NCI-H2107 (cell line): Measurements from ENCODE around the gene BORCS6.
A peak's percentile ranks its signal among the peaks of the same experiment; 100 is the strongest.
"Not testable (repeated sequence)": the region's sequence is repeated elsewhere in the genome, so short reads cannot be mapped to it uniquely, and the experiment has no call there.

ENCODE experiments used
- DNase-seq: peaks from one replicate; lab custom pipeline; 2025; lab: John Stamatoyannopoulos, UW

Gene BORCS6

DNA sequence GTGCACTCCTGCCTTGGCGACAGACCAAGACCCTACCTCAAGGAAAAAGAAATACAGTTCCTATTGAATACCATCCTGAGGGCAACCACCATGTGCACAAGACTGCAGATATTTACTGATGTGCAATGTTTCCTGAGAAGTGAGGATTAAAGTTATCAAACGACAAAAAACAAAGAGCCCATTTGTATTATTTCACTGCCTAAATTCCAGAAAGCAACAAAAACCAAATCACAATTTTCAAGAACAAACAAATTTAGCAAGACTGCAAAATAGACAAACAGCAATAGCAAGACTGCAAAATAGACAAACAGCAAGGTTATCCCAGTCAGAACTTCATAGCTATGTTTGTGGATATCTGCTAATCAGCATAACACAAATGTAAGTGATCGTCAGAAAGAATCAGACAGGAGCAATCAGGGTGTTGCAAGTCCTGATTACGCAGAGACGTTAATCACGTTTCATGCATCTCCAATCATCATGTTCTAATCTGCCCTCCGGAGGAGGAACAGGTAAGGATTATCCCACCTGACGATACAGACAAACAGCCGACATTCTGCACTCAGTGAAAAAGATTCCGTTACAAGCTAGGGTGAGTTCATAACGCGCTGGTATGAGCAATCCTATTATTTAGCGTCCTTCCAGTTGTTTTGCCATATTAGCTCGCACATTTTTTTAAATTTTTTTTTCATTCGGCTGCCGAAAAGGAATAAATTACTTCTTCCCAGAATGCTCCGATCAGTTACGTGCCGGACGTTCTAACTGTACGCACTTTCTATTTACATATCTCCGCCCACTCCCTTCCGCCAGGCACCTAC, 16.7 kb downstream of the BORCS6 start:
- DNase-seq = peak; percentile 63

DNA sequence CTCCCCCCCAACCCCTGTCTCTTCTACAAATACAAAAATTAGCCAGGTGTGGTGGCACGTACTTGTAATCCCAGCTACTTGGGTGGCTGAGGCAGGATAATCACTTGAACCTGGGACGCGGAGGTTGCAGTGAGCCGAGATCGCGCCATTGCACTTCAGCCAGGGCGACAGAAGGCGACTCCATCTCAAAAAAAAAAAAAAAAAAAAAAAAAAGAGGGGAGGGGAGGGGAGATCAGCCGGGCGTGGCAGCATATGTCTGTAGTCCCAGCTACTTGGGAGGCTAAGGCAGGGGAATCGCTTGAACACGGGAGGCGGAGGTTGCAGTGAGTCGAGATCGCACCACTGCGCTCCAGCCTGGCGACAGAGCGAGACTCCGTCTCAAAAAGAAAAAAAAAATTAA, 19.8 kb downstream of the BORCS6 start:
- not testable (repeated sequence) for DNase-seq

DNA sequence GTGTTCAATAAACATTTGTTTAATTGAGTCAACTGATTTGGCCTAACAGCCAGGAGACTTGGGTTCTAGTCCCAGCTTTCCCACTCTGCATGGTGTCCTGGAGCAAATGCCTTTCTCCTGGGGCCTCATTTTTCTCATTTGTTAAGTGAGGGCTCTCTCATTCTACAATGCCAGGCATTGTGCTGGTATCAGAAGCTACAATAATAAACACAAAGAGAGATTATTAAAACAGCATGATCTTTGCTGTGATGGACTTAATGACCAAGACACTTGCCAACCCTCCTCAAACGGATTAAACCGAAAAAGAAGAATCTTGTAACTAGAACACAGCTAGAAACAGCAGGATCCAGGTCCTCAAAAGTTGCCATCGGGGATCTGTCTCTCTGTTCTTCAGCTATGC, 22.5 kb downstream of the BORCS6 start:
- no peak for DNase-seq

DNA sequence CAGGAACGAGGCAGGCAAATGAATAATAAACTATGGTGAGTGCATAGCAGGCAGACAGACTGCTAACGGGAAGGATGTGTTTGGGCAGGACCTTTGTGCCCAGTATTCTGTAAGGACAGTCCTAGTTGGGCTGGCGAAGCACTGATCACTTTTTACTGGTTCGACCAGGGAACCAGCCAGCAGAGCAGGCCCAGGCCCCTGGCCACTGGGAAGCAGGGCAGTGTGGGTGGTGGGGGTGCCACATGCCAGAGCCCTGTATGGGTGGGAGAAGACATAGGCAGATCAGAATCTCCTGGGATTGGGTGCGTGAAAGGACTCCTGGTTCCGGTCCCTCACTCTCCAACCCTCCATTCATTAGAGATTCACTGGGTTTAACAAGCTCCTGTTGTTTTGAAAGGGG, 23.2 kb downstream of the BORCS6 start:
- no peak for DNase-seq

DNA sequence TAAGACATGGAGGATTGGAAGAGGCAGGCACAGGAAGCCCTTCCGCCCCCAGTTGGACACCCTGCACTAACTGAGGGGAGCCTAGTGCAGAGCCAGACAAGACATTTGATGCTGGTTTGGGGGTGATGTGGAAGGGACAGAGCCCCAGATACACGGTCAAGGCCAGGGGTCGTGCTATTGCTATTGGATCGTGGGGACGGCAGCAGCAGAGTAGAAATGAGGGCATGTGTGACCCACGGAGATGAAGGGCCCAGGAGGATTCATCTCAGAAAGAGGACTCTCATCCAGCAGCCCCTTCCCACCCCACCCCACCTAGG, 25.2 kb downstream of the BORCS6 start:
- DNase-seq = no peak

DNA sequence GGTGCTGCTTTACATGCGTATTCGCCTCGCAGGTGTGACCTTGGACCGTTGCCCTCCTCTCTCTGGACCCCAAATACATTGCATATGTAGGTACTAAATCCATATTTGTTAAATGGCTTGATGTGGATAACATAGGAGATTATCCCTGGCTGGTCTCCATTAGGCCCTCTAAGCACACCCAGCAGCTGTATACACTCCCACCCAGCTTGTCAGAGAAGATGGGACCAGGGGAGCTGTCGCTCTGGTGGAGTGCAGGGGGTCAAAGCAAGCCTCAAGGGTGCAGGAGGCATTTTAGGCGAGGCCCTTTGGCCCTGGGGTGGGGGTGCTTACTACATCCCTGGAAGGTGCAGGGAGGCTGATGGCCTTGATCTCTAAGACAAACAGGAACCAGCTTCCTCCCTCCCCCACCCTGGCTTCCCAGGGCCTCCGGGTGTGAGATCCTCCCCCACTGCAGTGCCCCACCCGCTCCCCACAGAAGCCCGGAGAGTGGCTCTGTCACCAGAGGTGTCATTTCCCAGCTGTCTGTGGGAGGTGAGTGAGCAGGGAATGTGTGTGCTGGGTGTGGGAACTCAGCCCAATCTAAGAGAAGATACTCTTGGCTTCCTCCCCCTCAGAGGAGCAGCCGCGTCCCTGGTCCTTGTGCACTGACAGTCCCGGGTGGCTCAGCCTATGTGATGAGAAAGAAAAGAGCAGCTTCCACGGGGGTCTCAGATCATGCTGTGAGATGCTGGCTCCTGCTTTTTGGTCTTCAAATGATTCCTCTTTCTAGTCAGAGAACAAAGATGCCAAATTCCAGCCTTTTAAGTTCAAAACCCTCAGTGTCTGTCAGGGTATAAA, 25.8 kb downstream of the BORCS6 start:
- no peak for DNase-seq

DNA sequence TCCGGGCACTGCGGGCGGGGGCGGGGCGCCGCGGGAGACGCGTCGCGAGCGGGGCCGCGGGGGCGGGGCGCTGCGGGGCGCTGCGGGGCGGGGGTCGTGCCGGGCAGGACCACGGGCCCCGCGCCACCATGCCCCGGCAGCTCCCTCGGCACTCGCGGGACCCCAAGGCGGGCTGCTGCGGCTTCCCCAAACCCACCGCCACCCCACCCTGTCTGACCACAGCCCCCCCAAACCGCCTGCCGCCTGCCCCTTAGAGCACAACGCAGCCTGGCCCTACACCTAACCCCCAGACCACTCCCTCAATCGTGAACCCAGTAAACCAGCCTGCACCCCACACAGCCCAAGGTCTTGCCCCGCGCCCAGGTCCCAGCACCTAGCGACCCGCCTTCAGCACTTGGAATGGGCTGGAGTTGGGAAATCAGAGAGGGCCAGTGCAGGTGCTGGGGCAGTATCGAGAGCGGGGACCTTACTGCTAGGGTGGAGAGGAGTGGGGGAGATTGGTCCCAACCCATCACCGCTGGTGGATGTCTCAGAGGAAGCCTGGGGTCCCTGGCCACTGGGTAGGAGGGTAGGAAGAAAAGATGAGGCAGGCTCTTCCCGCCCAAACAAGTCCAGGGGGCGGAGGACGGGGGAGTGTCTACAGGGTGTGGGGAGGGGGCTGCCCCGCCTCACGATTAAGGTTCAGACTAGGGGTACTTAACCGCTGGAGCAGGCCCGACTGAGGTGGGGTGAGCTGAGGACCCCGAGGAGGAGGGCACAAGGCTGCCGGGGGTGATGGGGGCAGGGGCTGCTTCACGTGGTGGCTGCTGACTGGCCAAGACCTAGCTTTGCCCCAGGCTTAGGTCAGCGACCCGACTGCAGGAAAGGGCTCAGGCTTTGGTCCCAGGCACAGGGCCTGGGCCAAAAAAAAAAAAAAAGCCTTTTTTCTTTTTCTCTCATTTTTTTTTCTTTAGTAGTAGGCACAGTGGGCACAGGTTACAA, 26.7 kb downstream of the BORCS6 start:
- no peak for DNase-seq

DNA sequence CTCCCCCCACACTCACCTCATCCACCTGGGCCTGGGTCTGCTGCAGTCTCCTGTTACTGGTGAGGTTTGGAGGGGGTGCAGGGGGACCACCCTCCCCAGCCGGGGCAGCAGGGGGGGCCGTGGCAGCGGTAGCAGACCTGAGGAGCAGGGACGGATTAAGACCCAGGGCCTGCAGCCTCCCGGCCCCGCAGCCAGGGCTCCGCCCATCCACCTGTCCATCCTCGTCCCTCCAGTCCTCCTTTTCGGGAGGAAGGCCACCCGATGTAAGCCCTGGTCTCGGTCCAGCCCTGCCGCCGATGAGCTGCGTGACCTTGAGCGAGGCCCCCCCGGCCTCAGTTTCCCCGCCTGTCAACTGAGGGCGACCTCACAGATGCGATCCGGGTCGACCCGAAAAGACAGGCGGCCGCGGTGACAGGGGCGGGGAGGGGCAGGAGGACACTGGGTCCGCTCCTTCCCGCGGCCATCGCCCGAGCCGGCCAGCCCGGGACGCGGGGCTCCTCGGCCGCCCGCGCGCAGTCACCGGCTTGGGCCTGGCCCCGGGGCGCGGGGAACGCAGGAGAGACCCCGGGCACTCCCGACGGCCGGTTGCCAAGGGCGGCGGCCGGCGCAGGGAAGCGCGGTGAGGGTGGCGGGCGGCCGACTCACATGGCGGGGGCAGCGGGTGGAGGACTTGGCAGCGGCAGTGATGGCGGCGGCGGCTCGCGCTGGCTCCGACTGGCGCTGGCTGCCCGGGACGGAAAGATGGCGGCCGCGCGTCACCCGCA, 27.6 kb downstream of the BORCS6 start, which contains the start of gene VAMP2:
Gene VAMP2, minus strand, starts transcription at position 716 of the 764 bp plus-strand sequence. Its CDS starts 69 bp downstream, at position 647.
- peak; percentile 17 for DNase-seq

DNA sequence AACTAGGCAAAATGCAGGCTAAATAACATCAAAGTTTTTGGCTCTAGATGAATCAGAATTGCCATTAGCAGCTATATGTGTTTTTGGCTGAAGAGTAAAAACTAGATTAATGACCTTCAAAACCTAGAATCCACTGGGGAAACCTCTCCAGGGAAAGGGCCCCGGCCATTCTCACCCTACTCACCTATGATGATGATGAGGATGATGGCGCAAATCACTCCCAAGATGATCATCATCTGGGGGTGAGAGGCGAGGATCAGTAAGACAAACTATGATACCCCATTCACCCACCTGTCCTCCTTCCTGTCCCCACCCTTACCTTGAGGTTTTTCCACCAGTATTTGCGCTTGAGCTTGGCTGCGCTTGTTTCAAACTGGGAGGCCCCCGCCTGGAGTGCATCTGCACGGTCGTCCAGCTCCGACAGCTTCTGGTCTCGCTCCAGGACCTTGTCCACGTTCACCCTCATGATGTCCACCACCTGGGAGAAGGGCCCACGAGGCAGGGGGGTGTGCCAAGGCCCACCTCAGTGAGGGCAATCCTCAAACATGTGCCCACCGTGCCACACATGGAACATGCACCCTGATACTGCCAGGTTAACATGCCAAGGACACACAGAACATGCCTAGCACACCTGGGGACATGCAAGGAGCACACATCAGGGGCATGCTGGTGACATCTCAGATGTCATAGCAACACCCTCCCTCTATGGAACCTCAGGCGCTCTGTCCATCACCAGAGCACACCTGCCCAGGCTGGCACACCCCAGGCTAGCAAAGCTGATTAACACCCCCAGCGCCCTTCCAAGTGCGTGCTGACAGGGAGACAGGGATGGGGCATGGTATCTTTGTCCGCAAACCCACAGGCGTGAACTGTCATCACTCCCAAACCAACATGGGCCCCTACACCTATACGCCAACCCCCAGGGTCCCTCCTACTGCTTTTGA, 28.4 kb downstream of the BORCS6 start:
- DNase-seq = no peak

DNA sequence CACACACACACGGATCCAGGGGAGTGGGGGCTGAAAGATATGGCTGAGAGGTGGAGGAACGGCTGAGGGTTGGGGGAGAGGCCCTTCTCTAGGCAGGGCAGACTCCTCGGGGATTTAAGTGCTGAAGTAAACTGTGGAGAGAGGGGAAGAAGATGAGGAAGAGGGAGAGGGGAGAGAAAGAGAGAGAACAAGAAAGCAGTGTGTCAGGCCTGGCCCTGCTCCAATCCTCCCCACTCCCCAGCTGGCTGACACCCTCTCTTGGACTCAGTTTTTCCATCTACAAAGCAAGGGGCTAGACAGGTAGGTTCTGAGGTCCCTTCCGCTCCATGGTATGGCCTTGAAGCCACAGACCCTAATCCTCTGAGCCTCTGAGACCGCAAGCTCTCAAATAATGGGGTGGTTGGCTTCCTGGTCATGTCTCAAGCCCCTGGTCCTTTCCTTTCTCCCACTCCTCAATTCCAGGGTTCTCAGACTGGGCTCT, 29.2 kb downstream of the BORCS6 start:
- no peak for DNase-seq

DNA sequence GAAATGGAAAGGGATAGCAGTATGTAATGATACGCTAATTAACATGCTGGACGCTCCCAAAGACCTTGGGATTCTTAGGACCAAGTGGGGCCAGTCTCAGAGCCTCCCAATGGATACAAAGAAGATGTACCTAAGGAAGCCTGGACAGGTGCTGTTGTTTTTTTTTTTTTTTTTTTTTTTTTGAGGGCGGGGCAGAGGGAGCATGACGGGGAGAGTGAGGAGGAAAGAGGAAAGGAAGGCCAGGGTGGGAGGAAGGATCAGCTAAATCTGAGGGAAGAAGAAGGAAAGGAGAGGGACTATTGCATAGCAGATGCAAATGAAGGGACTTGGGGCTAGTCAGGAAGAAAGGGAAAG, 29.8 kb downstream of the BORCS6 start:
- no peak for DNase-seq

DNA sequence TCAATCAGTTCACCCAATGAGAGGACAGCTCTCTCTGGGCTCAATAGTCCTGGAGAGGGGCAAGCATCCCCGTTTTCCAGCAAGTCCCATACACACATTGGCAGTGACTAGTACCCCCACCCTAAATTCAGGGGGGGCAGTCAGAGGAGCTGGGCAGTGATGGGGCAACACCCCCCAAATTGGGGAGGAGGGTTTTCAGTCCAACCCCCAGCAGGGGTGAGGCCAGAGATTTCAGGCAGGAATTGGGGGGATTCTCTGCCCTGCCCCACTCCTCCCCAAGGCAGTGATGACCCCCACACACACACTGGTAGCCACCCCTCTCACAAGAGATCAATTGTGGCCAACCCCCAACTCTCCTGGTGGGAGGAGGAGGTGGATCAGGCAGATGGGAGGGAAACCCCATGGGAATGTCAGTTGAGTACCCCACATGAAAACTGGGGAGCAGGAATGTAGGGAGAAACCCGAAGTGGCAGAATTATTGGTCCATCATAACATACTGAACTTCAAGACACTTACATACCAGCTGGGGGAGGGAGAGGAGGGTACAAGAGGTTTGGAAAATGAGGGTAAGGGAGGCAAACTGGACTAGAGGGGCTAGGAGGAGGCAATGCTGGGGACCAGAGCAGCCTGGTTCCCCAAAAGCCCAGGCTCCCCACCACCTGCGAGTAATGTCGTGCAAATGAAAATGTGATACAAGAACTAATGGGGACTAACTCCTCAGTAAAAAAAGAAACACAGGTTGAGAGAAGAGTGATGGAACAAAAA, 30.3 kb downstream of the BORCS6 start:
- DNase-seq = no peak

DNA sequence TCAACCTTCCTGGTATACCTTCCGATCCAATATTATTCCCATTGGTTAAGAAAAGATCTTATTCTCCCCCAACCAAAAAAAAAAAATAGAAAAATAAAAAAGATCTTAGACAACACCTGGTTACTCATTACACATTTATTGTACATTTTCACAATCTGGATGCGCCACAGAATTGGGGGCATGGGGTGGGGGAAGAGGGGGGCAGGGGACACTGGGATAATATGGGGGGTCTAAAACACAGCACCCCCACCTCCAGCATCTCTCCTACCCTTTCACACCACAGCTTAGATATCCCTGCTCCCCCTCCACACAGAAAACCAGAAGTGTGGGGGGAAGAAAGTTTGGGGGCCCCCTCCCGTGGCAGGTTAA, 31.0 kb downstream of the BORCS6 start:
- DNase-seq = no peak

DNA sequence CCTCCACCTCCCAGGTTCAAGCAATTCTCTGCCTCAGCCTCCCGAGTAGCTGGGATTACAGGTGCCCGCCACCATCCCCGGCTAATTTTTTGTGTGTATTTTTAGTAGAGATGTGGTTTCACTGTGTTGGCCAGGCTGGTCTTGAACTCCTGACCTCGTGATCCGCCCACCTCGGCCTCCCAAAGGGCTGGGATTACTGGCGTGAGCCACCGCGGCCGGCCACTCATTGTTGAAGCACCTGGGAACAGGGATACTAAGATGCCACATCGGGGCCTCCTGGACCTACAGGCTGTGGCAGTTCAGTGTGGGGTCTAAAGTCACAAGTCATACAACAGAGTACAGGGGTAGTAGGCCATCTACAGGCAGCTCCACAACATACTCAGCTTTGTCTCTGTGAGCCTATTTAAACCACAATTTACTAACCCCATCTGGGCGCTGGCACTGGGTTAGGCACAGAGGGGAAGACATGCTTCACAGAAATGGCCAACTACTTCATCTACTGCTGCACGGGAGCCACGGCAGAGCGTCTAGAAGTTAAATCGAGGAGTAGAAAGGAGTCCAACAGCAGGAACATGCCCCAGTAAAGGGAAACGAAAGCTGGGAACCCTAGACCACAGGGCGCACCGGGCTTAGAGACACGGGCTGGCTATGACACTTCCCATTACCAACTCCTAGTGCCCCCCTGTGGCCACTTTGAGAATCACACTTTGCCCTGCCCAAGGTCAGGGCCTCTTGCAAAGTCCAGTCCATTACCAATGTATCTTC, 31.5 kb downstream of the BORCS6 start:
- DNase-seq = peak; percentile 25

DNA sequence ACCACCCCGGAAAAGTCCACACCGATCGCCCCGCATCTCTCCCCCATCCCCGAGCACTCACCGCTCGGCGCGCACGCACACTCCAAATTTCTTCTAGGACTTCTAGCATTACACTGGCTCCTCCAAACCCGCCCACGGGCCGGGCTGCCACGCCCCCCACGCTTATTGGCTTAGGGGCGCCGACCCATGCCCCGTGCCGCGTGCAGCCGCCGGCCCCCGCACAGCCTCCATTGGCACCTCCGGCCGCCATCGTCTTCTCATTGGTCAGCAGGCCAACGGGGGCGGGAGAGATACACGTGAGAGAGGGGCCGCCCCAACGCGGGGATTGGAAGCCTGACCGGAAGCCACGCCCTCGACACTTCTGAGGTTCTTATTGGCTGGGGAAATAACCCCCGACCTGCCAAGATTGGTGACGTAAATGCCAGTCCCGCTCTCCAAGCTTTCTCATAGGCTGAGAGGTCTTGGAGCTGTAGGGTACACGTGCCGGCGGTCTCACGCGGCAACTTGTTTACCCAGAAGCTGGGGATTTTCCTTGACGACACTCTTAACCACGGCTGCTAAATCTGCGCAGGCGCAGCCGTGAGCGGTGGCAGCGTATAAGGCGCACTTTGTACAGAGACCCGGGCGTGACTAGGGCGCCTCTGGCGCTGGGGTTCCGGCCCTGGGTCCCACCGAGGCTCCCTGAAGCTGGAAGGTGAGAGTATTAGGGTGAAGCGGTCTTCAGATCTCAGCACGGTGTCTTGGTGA, 33.6 kb downstream of the BORCS6 start:
- peak; percentile 97 for DNase-seq

DNA sequence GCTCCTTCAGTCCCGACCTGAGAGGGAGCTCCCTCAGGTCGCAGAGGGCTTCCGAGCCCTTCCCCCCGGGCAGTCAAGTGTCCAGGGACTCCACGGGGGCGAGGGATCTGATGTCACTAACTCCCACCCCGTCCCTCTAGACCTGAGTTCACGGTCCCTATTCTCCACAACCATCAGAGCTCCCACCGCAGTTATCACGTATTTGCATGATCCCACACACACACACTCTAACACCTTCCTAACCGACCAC, 34.1 kb downstream of the BORCS6 start:
- no peak for DNase-seq

DNA sequence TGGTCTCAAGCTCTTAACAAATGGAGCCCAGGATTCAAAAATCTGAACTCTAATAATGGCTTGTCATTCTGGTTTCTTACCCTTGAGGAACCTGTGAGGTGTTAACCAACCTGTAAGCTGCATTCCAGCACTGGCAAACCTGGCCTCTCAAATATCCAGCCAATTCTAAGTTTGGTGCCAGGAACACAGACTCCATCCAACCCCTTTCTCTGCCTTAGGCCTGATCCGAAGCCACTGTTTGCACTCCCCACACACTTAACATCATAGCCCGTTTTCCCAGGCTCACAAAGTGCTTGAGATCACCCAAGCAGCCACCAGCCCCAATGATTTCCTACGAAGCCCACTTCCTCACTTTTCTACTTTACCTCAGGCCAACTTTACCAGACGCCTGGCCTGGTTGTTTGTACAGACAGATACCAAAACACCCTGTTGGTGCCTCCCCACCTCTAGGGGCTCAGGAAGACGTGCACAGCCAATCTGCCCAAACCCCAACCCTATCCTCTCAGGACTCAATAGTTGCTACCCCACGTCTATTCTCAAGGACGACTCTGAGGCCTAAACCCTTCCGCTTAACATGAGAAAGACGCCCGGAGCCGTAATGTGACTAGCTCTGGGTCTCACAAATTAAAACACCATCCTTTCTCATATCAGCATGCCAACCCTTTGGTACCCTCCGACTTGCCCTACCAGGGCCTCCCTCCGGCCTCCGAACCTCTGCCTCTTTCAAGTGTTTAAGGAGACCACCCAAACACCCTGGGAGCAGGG, 34.6 kb downstream of the BORCS6 start:
- DNase-seq = no peak
